GM12878 (cell line): Measurements from ENCODE around the gene ATP1B1. TPM values are rescaled to one million over a fixed set of nuclear protein-coding genes. Genes with fewer than 3 reads are reported as not detected.

ENCODE experiments used
- E2F8 ChIP-seq: fragments of 450-650 bp; IDR thresholded peaks from 2 replicates; pipeline ENCODE4 v1.6.1; 2018; ENCODE audit warnings: mild to moderate bottlenecking, low read depth, moderate library complexity; ENCODE audit not compliant: partially characterized antibody
- FOS ChIP-seq: IDR thresholded peaks from 3 replicates; pipeline ENCODE4 v1.6.1; 2011; ENCODE audit warnings: borderline replicate concordance; ENCODE audit not compliant: insufficient read length; ENCODE audit errors: extremely low read depth
- FOXK2 ChIP-seq: fragments of 450-650 bp; IDR thresholded peaks from 2 replicates; pipeline ENCODE4 v1.6.1; 2017; ENCODE audit warnings: mild to moderate bottlenecking, moderate library complexity
- KLF5 ChIP-seq: fragments of 450-650 bp; IDR thresholded peaks from 2 replicates; pipeline ENCODE4 v1.6.1; 2014; ENCODE audit warnings: mild to moderate bottlenecking; ENCODE audit not compliant: partially characterized antibody
- NBN ChIP-seq: fragments of 450-650 bp; IDR thresholded peaks from 2 replicates; pipeline ENCODE4 v1.6.1; 2016
- PML ChIP-seq: IDR thresholded peaks from 2 replicates; pipeline ENCODE4 v1.6.1; 2012; ENCODE audit warnings: low read length, inconsistent platforms
- POU2F2 ChIP-seq: IDR thresholded peaks from 3 replicates; pipeline ENCODE4 v1.6.1; 2011; ENCODE audit warnings: low read depth, mild to moderate bottlenecking, low read length, borderline replicate concordance
- RAD21 ChIP-seq: IDR thresholded peaks from 2 replicates; pipeline ENCODE4 v1.6.1; 2011; ENCODE audit warnings: mild to moderate bottlenecking, low read depth, low read length, moderate library complexity; ENCODE audit not compliant: insufficient read depth
- RB1 ChIP-seq: fragments of 450-650 bp; formaldehyde crosslinking; IDR thresholded peaks from 2 replicates; pipeline ENCODE4 v1.6.1; 2017; ENCODE audit warnings: mild to moderate bottlenecking, borderline replicate concordance
- REST ChIP-seq: IDR thresholded peaks from 2 replicates; pipeline ENCODE4 v1.6.1; 2012; ENCODE audit warnings: mild to moderate bottlenecking, low read depth, low read length
- SREBF1 ChIP-seq: IDR thresholded peaks from 2 replicates; pipeline ENCODE4 v1.6.1; 2012; ENCODE audit warnings: mild to moderate bottlenecking, low read length
- STAT3 ChIP-seq: IDR thresholded peaks from 2 replicates; pipeline ENCODE4 v1.6.1; 2011; ENCODE audit warnings: low read depth, low read length, improper control_type of control experiment
- ZBTB11 ChIP-seq: fragments of 450-650 bp; formaldehyde crosslinking; IDR thresholded peaks from 2 replicates; pipeline ENCODE4 v1.5.0; 2022; ENCODE audit warnings: mild to moderate bottlenecking, missing genetic modification characterization
- polyA plus RNA-seq, 11 experiments: library from polyadenylated mRNA; depleted of rRNA in 4 of 11; unstranded in 6 of 11; stranded (reverse) in 5 of 11; fragments of >200 nt; fragmentation: Nextera tagmentation in 4 of 11; fragmentation: Illumina TruSeq in 1 of 11; extraction: Ambion mirVana in 4 of 11; extraction: Trizol in 1 of 11; gene quantifications; 1 replicate in 1 of 11; 2 replicates in 10 of 11; pipeline versions ENCODE4 v1.2.1 to v1.2.3, GENCODE V29; 2011 to 2016; ENCODE audit warnings: inconsistent platforms in 2 of 11, missing spikeins in 2 of 11, low read depth in 1 of 11
- total RNA-seq, 4 experiments: library from RNA; depleted of rRNA in 3 of 4; stranded (reverse); fragments of >200 nt in 3 of 4; fragmentation: Illumina TruSeq in 1 of 4; extraction: Trizol in 1 of 4; gene quantifications; 2 replicates each; pipeline versions ENCODE4 v1.2.1 to v1.2.3, GENCODE V29; 2013 to 2021

Gene ATP1B1
- total and polyA plus RNA-seq, 10 of the 15 experiments (the other 5 are each of a cell fraction or from before 2014, with no cell fraction given): 0.84 to 14.0 (median 1.4) TPM

GRCh38 chr1:169106921-169107602, 572 bp downstream of the ATP1B1 start (continued):
- TF ChIP-seq STAT3 (no peak), REST (no peak), E2F8 (no peak), POU2F2 (no peak; the same call in 2 of the 3 replicates), NBN (no peak), PML (no peak), ZBTB11 (CRISPR knock-in tag) (no peak), SREBF1 (no peak), RB1 (peak; percentile 30; the same call in 1 of the 2 replicates), FOXK2 (no peak), KLF5 (no peak), RAD21 (no peak), FOS (no peak)
